22Rv1 (cell line): Measurements from ENCODE around the gene TM9SF4.

Source experiments
- CTCF ChIP-seq: fragments of 450-650 bp; IDR thresholded peaks from 2 replicates; pipeline ENCODE4 v1.5.1; 2017; ENCODE audit warnings: mild to moderate bottlenecking
- ZFX ChIP-seq: fragments of 450-650 bp; IDR thresholded peaks from 2 replicates; pipeline ENCODE4 v1.6.1; 2017; ENCODE audit warnings: antibody characterized with exemption, borderline replicate concordance

GRCh38 chr20:32141465-32141980 lies 32.0 kb downstream of the TM9SF4 start:
- no peak for TF ChIP-seq CTCF
- no peak for TF ChIP-seq ZFX
